ENCODE data around the gene C1orf116.

Gene C1orf116

GRCh38 chr1:207006914-207007313 is 25.6 kb downstream of the C1orf116 start:
- DNase-seq (ENCODE audit: low read depth) = no peak
- TF ChIP-seq CTCF (IDR thresholded peaks at IDR 0.05; ENCODE audit: control insufficient read depth, extremely low read depth, insufficient read depth) = no peak
- no peak overlapping the region for H3K4me3 ChIP-seq (ENCODE audit: low read depth, low read length)

DNA sequence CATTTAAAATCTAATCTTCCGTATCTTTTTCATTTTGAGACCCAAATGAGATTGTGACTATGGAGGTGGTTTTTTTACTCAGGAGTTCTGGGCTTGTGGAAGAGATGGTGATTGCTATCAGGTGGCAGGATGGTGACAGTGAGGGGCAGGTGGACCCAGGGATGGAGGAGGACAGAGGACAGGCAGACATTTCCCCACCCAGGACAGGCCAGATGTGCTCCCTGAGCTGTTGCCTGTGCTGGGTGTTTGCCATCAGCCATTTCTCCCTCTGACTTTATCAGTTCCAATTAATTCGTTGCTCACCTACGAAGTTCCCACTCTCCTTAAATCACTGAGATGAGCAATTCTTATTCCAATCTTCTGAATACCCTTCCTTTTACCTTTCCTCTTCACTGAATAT is 26.5 kb downstream of the C1orf116 start:
- TF ChIP-seq CTCF (IDR thresholded peaks at IDR 0.05; ENCODE audit: control insufficient read depth, extremely low read depth, insufficient read depth) = no peak
- H3K4me3 ChIP-seq (ENCODE audit: low read depth, low read length) = no peak overlapping the region
- DNase-seq (ENCODE audit: low read depth) = no peak

DNA sequence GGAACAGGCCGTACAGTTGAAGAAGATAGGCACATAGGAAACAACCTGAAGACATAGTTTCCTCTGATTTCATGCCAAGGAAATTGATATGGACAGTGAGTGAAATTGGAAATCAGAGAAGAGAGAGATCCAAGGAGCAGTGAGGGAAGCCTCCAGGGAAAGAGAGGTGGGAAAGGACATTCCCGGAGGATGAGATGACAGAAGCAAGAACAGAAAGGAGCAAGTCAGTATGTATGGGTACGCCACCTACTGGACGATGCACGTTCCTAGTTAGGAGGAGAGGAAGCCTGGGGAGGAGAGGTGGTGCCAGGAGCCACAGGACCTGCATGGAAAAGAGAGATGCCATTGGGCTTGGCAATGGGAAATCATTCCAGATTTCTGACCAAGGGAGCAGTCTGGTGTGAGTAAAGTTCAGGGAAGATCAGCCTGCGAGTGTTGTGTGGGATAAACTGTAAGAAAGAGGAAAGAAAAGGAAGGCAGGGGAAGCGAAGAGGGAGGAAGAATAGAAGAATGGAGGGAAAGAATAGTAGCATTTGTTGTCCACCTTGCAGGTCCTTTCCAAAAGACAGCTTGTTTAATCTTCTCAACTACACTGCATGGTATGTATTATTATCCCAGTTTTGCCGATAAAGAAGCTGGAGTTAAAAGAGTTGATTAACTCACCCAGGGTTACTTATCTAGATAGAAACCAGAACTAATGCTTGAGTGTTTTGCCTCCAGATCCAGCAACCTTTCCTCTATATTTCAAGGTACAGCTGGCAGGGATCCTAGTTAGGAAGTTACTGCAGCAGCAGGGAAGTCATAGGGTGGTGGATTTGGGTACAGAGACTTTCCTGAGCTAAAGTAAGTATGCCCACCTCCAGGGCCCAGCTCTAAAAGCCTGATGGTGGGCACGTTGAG is 27.4 kb downstream of the C1orf116 start:
- no peak overlapping the region for H3K4me3 ChIP-seq (ENCODE audit: low read depth, low read length)
- peak; percentile 87 for TF ChIP-seq CTCF (IDR thresholded peaks at IDR 0.05; ENCODE audit: control insufficient read depth, extremely low read depth, insufficient read depth)
- DNase-seq (ENCODE audit: low read depth) = peak; percentile 83

DNA sequence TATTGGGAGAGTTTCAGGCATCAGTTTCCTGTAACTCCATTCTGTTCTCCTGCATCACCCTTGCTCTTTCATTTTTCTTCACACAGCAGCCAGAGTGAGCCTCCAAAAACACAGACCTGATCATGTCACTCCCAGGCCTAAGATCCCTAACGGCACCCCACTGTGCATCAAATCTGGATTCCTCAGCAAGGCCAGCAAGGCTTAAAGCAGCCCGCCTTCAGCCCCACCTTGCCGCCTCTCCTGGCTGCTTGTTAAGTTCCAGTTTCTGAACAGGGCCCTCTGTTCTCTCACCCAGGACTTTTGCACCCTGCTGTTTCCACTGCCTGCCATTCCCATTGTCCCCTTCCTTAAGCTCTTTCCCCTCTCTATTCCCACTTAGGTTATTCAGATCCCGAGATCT is 29.3 kb downstream of the C1orf116 start:
- no peak for TF ChIP-seq CTCF (IDR thresholded peaks at IDR 0.05; ENCODE audit: control insufficient read depth, extremely low read depth, insufficient read depth)
- no peak for DNase-seq (ENCODE audit: low read depth)
- H3K4me3 ChIP-seq (ENCODE audit: low read depth, low read length) = no peak overlapping the region

GRCh38 chr1:207002724-207003146 is 29.8 kb downstream of the C1orf116 start:
- peak; percentile 72 for DNase-seq (ENCODE audit: low read depth)
- no peak overlapping the region for H3K4me3 ChIP-seq (ENCODE audit: low read depth, low read length)
- no peak for TF ChIP-seq CTCF (IDR thresholded peaks at IDR 0.05; ENCODE audit: control insufficient read depth, extremely low read depth, insufficient read depth)

DNA sequence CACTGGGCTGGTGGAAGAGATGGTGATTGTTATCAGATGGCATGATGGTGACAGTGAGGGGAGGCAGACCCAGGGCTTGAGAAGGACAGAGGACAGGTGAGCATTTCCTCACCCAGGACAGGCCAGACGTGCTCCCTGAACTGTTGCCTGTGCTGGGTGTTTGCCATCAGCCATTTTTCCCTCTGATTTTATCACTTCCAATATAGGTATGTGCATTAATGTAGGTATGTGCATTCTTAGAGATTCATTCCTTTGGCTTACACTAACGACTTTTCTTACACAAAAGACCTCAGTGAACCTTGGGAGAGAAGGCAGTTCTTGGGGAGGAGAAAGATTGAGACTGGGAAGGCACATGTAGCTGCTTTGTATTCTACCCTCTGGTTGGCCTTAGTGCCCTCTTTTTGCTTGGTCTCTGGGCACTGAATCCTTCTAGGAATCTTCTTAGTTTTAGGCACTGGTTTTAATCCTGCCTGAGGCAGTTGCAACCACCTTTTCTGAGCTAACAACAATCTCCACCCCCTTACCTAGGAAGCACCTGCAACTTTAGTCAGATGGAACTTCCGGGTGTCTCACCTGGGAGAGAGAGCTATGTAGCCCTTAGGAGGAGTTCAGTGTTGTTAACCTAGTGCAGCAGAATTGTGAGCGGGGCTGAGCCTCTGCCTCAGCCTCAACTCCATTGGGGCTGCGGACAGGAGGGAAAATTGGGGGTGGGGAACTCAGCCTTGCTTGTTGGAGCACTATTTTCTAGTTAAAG is 30.9 kb downstream of the C1orf116 start:
- H3K4me3 ChIP-seq (ENCODE audit: low read depth, low read length) = no peak overlapping the region
- no peak for TF ChIP-seq CTCF (IDR thresholded peaks at IDR 0.05; ENCODE audit: control insufficient read depth, extremely low read depth, insufficient read depth)
- DNase-seq (ENCODE audit: low read depth) = no peak
